Hippocampal formation (tissue), 2 donors: ENCODE measurements around the gene GALNS.
"Not testable (repeated sequence)": the region's sequence is repeated elsewhere in the genome, so short reads cannot be mapped to it uniquely, and the experiment has no call there.

Experiments used
- DNase-seq, 2 donors: peaks; one replicate each; lab custom pipeline; 2025; lab: John Stamatoyannopoulos, UW

GALNS gene

DNA sequence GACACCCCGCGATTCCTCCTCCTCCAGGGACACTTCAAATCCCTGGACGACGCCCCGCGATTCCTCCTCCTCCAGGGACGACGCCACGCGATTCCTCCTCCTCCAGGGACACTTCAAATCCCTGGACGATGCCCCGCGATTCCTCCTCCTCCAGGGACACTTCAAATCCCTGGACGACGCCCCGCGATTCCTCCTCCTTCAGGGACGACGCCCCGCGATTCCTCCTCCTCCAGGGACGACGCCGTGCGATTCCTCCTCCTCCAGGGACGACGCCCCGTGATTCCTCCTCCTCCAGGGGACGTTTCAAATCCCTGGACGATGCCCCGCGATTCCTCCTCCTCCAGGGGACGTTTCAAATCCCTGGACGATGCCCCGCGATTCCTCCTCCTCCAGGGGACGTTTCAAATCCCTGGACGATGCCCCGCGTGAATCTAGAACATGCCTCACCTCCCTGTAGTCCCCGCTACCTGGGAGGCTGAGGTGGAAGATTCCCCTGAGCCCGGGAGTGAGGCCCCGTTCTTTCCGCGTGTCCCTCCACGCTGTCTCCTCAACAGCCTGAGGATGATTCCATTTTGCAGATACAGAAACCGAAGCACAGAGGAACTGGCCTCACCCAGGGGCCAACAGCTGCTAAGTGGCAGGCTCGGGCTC lies 33.1 kb upstream of the GALNS start:
- DNase-seq: not testable (repeated sequence)

DNA sequence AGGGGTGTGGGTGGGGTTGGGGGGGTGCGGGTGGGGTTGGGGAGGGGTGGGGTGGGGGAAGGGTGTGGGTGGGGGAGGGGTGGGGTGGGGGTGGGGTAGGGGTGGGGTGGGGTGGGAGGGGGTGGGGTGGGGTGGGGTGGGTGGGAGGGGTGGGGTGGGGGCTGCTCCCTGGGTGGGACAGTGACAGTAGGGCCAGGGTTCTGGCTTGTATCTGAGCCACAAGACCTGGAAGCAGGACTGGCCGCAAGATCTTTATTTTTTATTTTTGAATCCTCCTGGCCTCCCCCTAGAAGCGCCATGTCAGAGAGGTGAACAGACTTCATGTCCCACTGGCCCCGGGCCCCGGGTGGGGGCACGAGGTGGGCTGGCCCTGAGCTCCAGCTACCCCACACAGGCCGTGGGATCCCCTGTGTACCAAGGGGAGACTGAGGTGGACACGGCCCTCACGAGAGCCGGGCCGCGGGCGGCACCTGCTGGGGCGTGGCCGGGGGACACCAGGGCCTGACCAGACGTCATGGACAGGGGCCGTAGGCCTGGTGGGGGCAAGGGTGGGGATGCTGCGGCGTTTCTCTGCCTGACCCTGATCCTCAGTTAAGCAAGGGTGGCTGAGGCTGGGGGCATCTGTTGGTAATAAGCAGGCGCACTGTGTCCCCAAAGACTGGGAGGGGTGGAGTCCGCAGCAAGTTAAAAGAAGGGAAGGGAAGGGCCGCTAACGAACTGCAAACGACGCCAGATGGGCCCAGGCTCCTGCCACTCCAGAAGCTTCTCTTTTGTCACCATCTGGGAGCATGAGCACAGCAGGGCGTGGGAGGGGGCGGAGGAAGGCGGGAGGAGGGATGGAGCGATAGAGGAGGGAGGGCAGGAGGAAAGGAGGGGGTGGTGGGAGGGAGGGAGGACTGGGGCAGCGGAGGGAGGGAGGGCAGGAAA lies 32.0 kb upstream of the GALNS start:
- DNase-seq: no peak

DNA sequence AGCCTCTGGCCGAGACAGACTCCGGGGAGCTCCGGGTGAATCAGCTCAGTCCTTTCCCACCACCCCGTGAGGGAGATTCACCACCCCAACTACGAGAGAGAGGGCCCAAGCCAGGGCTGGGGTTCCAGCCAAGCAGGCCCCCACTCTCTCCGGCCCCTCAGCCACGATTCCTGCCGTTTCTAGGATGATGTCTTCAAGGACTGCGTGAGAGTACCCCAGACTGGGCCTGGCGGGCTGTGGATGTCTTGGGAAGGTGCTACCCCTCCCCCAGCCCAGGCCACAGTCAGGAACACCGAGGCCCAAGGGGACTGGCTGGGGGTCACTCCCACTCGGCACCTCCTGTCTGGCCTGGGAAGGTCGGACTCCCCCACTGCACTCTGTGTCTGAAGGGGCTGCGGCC lies 31.3 kb upstream of the GALNS start:
- DNase-seq: no peak

DNA sequence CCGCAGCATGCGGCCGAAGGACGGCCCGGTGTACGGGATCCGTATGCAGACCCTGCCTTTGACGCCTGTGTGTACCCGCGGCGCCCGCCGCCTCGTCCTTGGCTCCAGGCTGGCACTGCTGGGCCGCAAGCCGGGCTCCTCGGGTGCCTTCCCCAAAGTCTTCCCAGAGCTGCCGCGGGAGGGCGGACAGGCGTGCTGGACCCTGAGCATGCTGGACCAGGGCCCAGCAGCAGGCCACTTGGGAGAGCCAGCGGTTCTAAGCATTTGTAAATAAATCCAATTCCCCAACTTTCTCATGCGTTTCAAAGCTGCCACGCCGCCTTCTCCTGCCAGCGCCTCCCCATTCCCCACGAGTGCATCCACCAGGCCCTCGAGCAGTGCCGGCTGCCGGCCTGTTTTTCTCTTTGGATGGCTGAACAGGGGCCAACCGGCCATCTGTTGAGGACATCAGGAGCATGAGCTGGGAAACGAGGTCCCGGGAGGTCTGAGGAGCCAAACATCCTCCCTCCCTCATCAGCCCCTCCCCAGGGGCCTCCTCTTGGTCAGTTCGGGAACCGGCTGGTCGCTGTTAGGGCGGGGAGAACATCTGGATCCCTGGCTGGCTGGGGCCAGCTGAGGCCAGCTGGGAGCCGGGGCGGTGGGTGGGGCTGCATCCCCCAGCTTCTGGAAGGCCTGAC lies 30.2 kb upstream of the GALNS start:
- DNase-seq: no peak

DNA sequence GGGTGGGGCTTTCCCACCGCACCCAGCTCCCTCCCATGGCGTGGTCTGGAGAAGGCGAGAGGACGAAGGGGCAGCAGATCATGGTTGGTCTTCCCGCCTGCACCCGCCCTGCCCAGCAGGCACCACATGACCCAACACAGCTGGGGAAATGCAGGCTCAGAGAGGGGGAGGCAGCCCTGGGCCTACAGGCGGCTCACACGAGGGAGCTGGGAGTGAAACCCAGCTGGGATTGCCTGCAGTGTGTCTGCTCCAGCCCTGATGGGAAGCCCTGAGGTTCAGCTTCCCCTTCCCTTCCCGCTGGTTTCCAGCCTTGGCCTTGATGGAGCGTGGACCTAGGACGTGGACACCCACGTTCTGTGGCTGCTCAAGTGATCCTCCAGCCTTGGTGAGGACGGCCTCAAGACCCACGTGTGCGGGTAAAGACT lies 29.7 kb upstream of the GALNS start:
- no peak for DNase-seq

DNA sequence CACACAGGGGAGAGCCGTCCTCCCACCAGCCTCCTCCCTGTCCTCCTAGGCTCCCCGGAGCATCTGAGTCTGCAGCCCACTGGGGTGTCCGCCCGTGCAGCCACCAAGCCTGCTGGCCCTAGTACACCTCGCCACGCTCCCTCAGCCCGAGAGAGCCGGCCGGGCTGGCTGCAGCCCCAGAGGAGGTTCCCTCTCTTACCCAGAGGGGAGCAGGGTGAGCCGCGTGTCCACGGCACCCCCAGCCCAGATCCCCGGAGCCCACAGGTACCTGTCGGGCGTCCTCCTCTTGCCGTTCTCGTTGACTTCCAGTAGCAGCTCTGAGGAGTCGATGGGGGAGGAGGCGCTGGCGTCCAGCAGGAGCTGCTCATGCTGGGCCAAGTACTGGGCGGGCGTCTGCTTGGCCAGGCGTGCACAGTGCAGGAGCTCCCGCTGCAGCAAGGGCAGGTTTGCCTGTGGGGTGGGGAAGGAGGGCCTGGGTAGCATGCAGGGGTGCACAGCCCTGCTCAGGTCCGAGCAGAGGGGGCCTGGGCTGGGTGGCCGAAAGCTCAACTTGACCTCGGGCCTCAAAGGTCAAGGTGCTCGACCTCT lies 29.0 kb upstream of the GALNS start:
- no peak for DNase-seq

DNA sequence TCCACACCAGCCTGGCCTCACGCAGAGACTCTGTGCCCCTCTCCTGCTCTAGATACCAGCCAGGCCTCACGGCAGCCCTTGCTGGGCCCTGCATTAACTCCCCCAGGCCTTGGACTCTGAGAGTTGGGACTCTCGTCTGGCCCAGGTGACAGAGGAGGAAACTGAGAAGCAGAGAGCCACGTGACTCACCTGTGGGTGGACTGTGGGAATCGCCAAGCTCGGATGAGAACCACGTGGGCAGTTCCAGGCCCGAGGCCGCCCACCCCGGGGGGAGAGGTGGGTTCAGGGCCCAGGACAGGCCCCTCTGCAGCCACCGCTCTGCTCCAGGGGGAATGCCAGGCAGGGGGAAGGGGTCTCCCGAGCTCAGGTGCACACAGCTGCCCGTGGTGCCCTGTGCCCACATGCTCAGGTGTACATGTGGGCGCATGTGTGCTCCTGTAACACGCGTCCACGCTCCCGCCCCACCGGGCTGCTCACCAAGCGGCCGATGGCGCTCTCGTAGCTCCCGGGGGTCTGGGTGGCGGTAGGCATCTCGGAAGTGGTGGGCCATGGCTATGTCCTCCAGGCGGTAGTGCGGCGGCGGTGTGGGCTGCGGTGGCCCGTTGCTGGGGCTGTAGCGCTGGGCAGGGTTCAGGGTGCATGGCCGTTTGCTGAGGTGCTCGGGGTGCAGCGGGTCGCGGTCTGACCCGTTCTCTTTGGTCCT lies 28.0 kb upstream of the GALNS start:
- DNase-seq: no peak

DNA sequence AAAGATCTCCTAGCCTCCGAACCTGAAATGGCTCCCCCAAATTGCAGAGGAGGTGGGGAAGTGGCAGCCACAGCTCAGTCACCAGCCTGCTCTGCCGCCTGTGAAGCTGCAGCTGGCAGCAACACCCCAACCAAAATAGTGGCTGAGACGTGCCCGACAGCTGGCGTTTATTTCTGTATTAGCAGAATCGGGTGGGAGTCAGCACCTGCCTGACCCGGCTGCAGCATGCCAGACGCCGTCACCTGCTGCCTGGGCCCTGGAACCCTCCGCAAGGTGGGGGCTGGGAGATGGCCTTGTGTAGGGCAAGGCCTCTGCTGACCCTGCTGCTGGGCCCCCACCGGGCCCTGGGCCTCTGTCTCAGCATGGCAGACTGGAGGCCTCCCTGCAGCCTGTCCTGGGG lies 27.2 kb upstream of the GALNS start:
- no peak for DNase-seq

DNA sequence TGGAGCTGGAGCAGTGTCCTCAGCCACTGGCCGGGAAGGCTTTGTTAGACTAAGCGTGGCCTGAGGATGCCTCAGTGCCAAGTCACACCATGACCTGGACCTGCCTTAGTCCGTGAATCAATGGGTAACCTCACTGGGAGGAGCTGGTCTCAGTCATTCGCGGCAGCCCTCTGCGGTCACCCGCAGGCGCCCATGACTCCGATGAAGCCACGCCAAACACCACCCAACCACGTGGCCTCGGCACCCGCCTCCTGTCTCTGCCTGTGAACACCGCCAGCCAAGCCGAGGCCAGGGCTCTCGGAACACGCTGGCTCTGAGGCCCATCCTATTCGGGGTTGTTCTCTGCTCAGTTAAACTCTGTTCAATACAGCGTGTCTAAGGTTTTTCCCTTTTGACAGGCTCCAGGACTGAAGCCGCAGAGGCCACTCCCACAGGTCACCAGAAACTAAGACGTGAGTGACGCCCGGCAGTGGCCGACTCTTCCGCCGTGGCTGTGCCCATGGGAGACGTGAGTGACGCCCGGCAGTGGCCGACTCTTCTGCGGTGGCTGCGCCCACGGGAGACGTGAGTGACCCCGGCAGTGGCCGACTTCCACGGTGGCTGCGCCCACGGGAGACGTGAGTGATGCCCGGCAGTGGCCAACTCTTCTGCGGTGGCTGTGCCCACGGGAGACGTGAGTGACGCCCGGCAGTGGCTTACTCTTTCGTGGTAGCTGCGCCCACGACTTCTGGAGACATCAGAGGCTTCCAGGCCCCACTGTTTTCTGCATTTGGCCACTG lies 26.6 kb upstream of the GALNS start:
- no peak for DNase-seq

DNA sequence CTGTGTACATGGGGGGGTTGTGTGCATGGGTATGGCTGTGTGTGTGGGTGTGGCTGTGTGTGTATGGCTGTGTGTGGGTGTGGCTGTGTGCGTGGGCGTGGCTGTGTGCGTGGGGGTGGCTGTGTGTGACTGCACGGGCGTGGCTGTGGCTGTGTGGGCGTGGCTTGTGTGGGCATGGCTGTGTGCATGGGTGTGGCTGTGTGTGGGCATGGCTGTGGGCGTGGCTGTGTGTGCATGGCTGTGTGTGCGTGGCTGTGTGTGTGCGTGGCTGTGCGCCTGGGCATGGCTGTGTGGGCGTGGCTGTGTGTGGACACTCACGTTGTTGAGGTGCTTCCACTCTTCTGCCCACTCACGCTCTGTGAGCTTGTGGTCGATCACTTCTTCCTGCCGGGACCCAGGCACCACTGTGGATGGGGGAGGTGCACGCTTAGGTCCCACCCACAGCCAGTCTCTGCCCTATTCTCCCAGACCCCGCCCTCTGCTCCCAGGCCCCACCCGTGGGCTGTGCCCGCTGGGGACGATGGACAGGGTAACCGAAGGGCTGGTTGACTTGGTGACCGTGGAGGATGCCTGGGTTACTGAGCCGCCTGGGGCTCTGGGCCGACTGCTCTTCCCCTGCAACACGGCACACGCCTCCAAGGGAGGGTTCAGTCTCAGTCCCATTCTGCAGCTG lies 25.7 kb upstream of the GALNS start:
- no peak for DNase-seq

DNA sequence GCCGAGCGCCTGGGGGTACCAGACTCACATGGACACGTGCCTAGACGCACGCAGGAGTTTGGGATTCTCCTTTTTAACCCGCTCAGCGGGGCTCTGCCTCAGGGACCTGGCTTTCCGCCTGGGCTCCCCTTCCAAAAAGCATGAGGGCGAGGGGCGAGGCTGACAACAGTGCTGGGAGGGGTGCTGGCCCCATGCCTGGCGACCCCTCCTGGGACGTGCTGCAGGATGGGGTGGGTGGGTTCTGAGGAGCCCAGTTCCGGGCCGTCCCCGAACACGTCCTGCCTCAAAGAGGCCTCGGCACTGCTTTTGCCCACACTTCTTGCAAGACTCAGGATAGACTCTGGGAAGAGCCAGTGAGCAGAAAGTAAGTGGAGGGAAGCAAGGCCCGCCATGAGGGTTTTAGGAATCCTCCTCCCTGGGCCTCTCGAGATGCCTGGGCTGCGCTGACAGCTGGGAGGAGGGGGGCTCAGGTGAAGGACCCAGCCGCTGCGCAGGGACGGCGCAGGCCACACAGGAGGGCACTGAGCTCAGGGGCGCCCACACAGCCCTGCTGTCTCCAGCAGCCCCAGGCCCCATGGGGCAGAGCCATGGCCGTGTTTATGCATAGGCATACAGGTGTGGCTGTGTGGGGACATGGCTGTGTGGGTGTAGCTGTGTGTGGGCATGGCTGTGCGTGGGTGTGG lies 25.1 kb upstream of the GALNS start:
- DNase-seq: no peak

DNA sequence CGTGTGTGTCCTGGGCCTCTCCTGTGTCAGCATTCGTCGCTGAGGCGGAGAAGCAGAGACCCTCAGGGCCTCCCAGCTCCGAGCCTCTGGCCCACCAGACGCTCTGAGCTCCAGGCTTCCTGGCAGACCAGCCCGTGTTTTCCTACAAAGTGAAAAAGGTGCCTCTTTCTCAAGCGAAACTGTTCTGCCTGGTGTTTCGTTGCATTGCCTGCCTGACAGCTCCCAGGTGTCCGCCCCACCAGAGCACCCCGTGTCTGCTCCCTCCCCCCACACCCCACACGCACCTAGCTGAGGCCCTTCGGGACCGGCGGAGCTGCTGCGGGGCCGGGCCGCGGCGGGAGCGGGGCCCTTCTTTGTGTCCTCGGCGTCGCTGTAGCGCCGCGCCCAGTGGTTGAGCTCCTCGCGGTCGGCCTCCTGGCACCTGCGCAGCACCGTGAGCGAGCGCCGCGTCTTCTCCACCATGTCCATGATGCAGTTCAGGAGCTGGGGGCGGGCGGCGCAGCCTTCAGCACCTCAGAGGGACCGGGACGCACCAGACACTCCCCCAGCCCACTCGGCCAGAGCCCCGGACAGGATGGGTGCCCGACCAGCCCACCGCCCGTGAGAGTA lies 24.4 kb upstream of the GALNS start:
- DNase-seq: no peak

DNA sequence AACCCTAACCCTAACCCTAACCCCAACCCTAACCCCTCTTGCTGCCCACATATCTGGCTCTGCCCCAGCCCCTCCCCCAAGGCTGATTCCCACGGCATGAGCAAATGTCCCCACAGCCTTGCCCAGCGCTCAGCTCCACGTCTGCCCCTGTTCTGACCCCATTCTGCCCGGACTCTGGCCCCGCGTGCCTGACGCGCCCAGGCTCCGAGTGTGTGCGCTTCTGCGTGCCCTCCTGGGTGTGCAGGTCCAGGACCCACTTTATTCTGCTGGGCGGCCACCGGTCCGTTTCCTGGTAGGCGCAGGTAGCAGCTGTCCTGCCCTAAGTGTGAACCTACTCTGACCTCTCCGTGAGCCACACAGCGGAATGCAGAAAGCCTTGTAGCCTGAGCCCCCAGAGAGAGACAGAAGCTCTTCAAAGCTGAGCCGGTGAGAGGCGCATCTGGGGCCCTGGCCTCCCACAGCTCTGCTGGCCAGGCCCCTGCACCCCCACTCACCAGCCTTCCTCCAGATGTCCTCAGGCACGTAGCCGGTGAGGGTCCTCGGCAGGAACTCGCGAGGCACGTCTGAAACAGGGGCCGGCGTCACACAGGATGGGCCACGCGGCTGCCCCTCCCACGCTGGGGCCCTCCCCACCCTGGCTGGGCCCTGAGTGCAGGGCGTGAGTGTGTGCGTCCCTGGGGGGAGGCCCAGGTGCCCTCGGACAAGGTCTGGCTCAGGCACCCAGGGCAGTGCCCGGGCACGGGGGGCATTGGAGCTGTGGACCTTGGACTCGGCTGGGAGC lies 23.7 kb upstream of the GALNS start:
- no peak for DNase-seq

DNA sequence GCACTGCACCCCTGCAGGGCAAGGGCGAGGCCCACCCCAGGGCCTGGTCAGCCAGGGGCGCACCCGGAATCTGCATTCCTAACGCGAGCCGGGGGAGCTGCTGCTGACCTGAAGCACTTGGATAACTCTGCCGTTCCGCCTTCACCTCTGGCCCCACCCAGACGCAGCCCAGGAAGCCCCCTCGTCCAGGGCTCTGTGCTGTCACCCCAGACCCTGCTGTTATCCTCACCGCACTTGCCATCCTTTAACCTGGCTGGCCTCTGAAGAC lies 23.0 kb upstream of the GALNS start:
- DNase-seq: no peak

DNA sequence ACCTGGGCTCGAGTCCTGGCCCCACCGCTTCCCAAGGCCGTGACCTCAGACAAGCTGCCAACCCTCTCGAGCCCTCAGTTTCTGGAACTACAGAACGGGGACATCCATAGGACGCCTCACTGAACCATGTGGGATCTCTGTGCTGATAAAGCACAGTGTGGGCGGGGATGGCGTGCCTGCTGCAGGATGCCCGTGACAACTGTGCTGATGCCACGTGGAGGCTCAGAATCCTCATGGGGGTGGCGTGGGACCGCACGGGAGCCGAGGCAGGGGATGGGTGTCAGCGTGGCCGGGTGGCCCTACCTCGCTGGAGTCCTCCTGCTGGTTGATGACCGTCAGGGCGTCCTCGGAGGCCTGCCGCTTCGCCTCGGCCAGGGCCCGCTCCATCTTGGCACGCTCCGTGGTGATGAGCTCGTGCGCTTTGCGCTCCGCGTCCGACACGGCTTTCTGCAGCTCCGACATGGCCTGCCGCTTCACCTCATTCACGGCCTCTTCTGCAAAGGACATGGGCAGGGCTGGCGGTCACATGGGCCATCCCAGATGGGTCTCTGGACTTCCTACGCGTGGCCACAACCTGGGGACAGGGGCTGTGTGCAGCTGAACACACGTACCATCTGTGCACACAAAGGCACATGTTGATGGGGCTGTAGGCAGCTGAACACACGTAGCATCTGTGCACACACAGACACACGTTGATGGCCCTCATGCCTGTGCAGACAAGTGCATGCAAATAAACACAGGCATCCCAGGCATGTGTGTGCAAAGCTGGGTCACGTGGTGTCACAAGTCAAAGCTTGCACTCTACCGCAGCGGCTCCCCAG lies 22.4 kb upstream of the GALNS start:
- DNase-seq: no peak

DNA sequence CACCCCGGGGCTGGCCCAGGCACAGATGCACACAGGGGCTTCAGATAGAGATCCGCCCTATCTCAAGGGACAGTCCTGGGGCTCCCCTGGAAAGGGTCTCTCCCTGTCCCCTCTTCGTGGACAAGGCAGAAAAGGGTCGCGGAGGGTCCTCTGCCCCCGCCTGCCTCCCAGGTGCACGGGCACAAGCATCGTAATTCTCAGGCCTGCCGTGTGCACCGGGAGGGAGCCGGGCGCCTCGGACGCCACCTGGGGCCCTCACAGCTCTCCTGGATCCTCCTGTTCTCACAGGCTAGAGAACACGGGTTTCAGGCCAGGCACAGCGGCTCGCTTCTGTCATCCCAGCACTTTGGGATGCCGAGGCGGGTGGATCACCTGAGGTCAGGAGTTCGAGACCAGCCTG lies 21.6 kb upstream of the GALNS start:
- DNase-seq: no peak

DNA sequence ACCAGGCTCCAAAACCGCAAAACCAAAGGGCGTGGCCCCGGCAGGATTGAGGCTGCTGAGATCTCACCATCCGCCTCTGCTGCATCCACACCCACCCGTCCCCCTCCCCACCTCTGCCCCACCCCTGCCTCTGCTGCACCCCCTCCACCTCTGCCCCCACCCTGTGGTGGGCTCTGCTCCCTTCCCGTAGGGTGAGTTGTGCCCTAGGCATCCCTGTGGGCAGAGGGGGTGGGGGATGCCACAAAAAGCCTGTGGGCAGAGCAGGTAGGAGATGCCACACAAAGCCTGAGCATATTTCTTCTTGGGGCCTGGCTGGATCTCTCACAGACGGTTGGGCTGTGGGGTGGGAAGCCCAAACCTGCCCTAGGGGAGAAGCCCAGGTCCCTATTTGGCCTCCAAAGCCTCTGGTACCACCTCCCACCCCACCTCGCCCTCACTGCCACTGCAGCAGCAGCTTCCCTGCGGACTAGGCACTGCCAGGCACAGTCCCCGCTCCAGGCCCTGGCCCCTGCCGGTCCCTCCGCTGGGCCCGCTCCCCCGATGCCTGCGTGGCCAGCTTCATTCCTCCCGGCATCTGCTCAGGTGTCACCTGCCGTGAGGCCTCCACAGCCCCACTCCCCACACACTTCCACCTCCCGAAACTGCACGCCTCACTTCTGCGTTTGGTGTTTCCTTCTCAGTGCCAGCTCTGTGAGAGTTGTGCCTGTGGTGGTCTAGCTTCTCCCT lies 21.0 kb upstream of the GALNS start:
- no peak for DNase-seq
